HL-60 (cell line): ENCODE measurements around the gene CREBBP.

ENCODE experiments used
- GABPA ChIP-seq: IDR thresholded peaks from 2 replicates; pipeline ENCODE4 v1.6.1; 2012; ENCODE audit warnings: low read depth
- POLR2AphosphoS5 ChIP-seq: IDR thresholded peaks from 2 replicates; pipeline ENCODE4 v1.6.1; 2012; ENCODE audit warnings: low read depth
- TF ChIP-seq, protein P1 (sequence below): IDR thresholded peaks from one replicate; pipeline ENCODE4 v1.5.1; 2011; ENCODE audit warnings: low read length, control low read depth, inconsistent platforms; ENCODE audit not compliant: insufficient read depth

- TF ChIP-seq, protein P1, sequence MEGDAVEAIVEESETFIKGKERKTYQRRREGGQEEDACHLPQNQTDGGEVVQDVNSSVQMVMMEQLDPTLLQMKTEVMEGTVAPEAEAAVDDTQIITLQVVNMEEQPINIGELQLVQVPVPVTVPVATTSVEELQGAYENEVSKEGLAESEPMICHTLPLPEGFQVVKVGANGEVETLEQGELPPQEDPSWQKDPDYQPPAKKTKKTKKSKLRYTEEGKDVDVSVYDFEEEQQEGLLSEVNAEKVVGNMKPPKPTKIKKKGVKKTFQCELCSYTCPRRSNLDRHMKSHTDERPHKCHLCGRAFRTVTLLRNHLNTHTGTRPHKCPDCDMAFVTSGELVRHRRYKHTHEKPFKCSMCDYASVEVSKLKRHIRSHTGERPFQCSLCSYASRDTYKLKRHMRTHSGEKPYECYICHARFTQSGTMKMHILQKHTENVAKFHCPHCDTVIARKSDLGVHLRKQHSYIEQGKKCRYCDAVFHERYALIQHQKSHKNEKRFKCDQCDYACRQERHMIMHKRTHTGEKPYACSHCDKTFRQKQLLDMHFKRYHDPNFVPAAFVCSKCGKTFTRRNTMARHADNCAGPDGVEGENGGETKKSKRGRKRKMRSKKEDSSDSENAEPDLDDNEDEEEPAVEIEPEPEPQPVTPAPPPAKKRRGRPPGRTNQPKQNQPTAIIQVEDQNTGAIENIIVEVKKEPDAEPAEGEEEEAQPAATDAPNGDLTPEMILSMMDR, result no peak
- TF ChIP-seq GABPA (no peak), POLR2AphosphoS5 (no peak)
Measured at GRCh38 chr16:3728424-3729160, 151.9 kb downstream of the CREBBP start.
